Upper lobe of right lung (tissue), 1 donor: ENCODE measurements around the gene HSPA4. TPM values are rescaled to one million over a fixed set of nuclear protein-coding genes. Genes with fewer than 3 reads are reported as not detected.

Experiments used
- ATAC-seq: fragments of 200-7000 bp; cut with Tn5 transposase; one replicate; pipeline ENCODE4 v1.9.1; 2020; ENCODE audit warnings: mild to moderate bottlenecking, moderate library complexity
- DNase-seq: peaks from one replicate; pipeline ENCODE4 v3.0.0-alpha.2; 2020
- H3K27ac ChIP-seq: fragments of 200-600 bp; one replicate; pipeline ENCODE4 v1.8.0; 2022
- H3K27me3 ChIP-seq: fragments of 200-600 bp; one replicate; pipeline ENCODE4 v1.8.0; 2022; ENCODE audit warnings: mild to moderate bottlenecking
- H3K36me3 ChIP-seq: fragments of 200-600 bp; one replicate; pipeline ENCODE4 v1.8.0; 2022
- H3K4me1 ChIP-seq: fragments of 200-600 bp; one replicate; pipeline ENCODE4 v1.8.0; 2022
- H3K4me3 ChIP-seq: fragments of 200-600 bp; one replicate; pipeline ENCODE4 v1.8.0; 2022; ENCODE audit warnings: mild to moderate bottlenecking
- H3K9me3 ChIP-seq: fragments of 200-600 bp; one replicate; pipeline ENCODE4 v1.8.0; 2022
- CTCF ChIP-seq: fragments of 200-600 bp; IDR thresholded peaks from one replicate; pipeline ENCODE4 v1.8.0; 2022; ENCODE audit warnings: antibody characterized with exemption
- intact Hi-C: fragments of 100-400 bp; cut with DNase I; formaldehyde crosslinking; loops from one replicate; pipeline ENCODE4 v1.11.0; 2022
- total RNA-seq: library from RNA; stranded (reverse); fragmentation: NEBNext Ultra II Directional; extraction: Animal tissue kit (Norgen Biotek cat#: 25700); gene quantifications from one replicate; pipeline ENCODE4 v1.2.1, GENCODE V29; 2021
- donor health status: DM: no; HTN: yes; CAD: no; lungs with severe emphysema.

HSPA4 gene
- total RNA-seq, 1 donor from 2014 or later = 64.1 TPM

- H3K4me3 ChIP-seq = no peak overlapping the region
- H3K4me1 ChIP-seq = no peaks in the 10 kb centered on the region
- H3K27ac ChIP-seq = no peak overlapping the region
- H3K36me3 ChIP-seq = peaks cover 39% of the 10 kb centered on the region
- H3K9me3 ChIP-seq = no peaks in the 10 kb centered on the region
- no peak for DNase-seq
- no peak for ATAC-seq
- no peak for TF ChIP-seq CTCF
- intact Hi-C loops = no loop called here
- no peaks in the 10 kb centered on the region for H3K27me3 ChIP-seq
Observed at GRCh38 chr5:133063965-133064364, 12.2 kb downstream of the HSPA4 start.

GRCh38 chr5:133065471-133065870 lies 13.7 kb downstream of the HSPA4 start:
- no peaks in the 10 kb centered on the region for H3K9me3 ChIP-seq
- no peaks in the 10 kb centered on the region for H3K27me3 ChIP-seq
- no peak for TF ChIP-seq CTCF
- peaks cover 54% of the 10 kb centered on the region for H3K36me3 ChIP-seq
- DNase-seq (no peak), ATAC-seq (no peak)
- intact Hi-C loops = no loop called here
- no peaks in the 10 kb centered on the region for H3K4me1 ChIP-seq
- H3K27ac ChIP-seq = no peak overlapping the region
- H3K4me3 ChIP-seq = no peak overlapping the region

GRCh38 chr5:133066045-133066444 lies 14.2 kb downstream of the HSPA4 start:
- ATAC-seq = no peak
- intact Hi-C loops = no loop called here
- H3K27ac ChIP-seq = no peak overlapping the region

GRCh38 chr5:133072021-133072420 lies 20.2 kb downstream of the HSPA4 start:
- H3K4me1 ChIP-seq = no peaks in the 10 kb centered on the region
- ATAC-seq (no peak), DNase-seq (no peak)
- no peak for TF ChIP-seq CTCF
- H3K27me3 ChIP-seq = no peaks in the 10 kb centered on the region
- no peak overlapping the region for H3K27ac ChIP-seq
- no peak overlapping the region for H3K4me3 ChIP-seq
- intact Hi-C loops = no loop called here
- H3K9me3 ChIP-seq = no peaks in the 10 kb centered on the region
- peaks cover 87% of the 10 kb centered on the region for H3K36me3 ChIP-seq

More at GRCh38 chr5:133066045-133066444, 14.2 kb downstream of the HSPA4 start:
- Histone ChIP-seq H3K4me1 (no peaks in the 10 kb centered on the region), H3K36me3 (peaks cover 59% of the 10 kb centered on the region), H3K4me3 (no peak overlapping the region), H3K9me3 (no peaks in the 10 kb centered on the region), H3K27me3 (no peaks in the 10 kb centered on the region)
- no peak for TF ChIP-seq CTCF
- no peak for DNase-seq

- Histone ChIP-seq H3K9me3 (no peaks in the 10 kb centered on the region), H3K4me1 (no peaks in the 10 kb centered on the region), H3K4me3 (no peak overlapping the region), H3K36me3 (peaks cover 74% of the 10 kb centered on the region), H3K27me3 (no peaks in the 10 kb centered on the region), H3K27ac (no peak overlapping the region)
- DNase-seq (no peak), ATAC-seq (no peak)
- intact Hi-C loops = no loop called here
- TF ChIP-seq CTCF = no peak
Observed at GRCh38 chr5:133075572-133076536, 24.0 kb downstream of the HSPA4 start.
